NOMO-1 (cell line): ENCODE results near the gene NLRC5.

ENCODE experiments used
- DNase-seq, 2 experiments: peaks; one replicate each; lab custom pipeline; 2025; ENCODE audit not compliant: unreplicated experiment in 2 of 2; lab: John Stamatoyannopoulos, UW

Gene NLRC5

DNA sequence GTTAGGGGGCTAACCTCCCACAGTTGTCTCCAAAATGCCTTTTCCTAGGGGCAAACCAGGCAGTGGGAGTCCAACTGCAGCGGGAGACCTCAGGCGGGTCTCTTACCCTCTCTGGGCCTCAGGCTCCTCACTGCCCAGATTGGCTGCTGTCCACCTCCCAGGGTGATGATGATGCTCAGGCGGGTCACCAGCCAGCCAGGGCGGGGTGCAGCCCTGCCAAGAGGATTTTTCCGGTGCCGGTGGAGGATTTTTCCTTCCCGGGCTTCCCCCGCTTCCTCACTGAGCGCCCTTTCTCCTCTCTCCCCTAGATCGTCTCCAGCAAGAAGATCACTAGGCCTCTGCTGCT is 125.8 kb downstream of the NLRC5 start:
- DNase-seq: no peak

DNA sequence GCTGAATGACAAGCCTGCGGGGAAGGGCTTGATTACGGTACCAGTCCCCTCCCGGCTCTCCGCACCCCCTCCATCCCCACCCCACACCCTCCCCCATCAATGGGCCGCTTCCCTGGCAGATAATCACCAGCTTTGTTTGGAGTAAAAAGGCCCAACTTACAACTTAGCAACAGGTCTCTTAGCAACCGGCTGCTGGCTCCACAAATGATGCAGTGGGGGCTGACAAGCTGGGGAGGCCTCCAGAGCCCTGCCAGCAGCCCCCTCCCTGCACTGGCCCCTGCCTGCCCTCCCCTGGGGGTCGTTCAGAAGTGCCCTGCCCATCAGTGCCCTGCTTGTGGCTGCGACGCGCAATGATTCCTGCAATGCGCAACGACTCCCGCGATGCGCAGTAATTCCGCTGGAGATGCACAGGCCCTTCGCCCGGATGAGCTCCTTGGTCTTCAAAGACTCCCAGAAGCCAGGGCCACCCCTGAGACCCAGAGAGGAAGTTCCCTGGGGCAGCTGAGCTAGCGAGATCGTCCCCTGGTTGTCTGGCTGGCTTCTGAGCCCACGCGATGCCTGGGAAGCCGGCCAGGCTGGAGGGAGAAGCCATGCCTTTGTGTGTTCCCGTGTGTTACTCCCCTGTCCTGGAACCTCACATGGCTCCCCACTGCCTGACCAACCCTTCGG is 126.3 kb downstream of the NLRC5 start:
- DNase-seq: no peak

DNA sequence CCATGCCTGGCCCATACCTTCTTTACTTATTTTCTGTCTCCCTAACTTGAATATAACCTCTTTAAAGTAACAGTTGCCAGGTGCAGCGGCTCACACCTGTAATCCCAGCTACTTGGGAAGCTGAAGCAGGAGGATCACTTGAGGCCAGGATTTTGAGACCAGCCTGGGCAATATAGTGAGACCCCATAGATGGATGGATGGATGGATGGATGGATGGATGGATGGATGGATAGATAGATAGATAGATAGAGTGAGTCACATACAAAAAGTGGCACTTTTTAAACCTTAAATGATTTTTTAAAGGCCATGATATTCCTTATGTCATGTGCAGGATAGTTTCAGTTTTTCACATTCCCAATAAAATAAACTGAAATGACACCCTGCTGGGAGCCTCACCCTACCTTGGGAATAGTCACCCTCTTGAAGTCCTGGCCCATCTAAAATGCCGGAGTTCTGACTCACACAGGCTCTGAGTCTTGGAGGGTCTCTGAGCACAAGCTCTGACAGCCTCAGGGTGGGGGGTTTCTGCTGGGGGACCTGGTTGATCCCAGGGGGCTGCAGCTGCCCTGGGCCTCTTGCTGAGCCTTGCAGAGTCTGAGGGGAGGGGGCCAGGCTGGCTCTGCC is 129.2 kb downstream of the NLRC5 start:
- DNase-seq: no peak

DNA sequence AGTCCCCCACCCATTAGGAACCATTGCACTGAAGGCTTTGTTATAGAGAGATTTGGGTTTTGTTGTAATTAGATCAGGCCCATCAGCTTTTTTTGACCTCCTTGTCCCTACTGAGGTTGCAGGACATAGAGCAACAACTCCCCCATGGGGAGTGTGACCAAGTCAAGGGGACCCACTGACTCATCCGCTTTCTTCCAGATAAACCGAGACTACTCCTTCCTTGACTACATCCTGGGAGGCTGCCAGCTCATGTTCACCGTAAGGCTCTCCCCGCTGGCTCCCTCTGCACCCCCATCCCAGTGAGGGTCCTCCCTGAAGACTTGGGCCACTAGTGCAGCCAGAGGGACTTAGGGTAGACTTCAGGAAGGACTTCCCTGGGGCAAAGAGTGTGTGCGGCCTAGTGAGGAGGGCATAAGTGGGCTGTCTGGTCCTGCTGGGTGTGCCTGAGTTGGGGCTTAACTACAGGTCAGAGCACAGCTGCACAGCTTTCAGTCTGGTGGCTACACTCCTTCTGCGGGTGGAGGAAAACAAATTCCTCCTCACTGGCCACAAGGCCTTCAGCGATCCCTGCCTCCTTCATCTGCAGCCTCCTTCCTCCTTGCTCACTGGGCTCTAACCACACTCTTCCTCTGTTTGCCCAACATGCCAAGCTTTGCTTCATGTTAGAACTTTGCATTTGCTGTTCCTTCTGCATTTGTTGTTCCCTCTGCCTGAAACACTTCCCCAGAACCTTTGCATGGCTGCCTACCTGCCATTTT is 134.0 kb downstream of the NLRC5 start:
- no peak for DNase-seq

DNA sequence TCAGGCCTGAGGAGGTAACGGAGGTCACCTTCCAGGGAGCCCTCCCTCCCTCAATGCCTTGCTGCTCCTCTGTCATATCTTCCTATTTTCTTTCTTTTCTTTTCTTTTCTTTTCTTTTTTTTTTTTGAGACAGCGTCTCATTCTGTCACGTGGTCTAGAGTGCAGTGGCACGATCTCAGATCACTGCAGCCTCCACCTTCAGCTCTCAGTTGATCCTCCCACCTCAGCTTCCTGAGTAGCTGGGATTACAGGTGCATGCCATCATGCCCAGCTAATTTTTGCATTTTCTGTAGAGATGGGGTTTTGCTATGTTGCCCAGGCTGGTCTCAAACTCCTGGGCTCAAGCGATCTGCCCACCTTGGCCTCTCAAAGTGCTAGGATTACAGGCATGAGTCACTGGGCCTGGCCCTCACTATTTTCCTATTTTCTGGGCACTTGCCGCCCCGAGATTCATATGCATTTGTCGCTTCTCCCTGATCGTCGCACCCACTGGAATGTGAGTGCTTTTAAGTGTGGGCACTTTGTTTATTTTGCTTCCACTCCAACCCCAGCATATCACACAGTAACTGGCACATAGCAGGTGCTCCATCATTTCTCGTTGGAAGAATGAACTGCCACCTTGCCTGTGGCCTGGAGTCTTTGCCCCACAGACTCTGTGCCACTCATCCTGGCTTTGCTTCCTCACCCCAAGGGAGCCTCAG is 134.8 kb downstream of the NLRC5 start:
- DNase-seq: no peak

DNA sequence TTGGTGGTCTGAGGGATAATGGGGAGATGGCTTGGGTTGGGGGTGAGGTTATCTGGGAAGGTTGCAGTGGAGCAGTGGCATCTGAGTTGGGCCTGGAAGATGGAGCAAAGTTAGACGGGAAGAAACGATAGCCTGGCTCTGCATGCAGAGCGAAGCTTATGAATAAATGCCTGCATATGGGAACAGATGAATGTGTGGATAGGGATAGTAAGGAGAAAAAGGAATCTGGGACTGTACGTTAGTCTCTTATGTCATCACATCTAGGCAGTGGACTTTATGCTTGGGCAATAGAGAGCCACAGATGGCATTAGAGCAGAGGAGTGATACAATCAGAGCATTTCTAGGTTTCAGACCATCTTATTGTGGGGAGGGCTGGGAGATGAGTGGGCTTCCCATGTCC is 136.0 kb downstream of the NLRC5 start:
- no peak for DNase-seq

DNA sequence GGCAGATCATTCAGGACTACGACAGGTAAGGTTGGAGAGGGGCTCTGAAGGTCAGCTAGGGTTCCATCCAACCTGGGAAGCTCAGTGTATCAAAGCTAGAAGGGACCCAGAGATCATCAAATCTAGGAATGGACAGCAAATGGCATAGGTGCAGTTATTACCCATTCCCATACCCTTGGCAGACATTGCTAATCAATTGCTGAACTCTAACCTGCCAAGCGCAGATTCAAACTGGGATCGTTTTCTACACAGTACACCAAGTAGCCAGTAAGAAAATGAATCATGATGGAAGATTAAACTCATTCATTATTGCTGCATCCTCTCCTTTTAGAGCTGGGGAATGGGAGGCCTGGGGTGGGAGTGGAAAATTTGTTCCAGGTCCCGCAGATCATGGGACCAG is 136.6 kb downstream of the NLRC5 start:
- no peak for DNase-seq

DNA sequence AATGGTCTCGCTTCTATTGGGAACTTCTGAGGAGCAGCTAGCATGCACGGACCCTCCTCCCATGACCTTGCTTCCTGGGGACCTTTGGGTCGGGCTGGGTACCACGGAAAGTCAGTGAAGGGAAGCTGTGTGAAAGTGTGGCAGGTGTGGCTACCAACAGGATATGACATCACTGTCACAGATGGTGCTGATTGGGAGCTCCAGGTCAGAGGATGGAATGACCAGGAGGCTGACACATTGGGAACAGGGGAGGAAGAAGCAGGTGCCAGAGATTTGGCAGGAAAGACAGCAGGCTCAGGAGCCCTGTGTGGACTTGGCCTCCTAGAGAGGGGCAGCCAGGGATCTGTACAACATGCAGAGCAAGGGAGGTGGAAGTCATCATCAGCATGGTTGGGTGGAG is 137.1 kb downstream of the NLRC5 start:
- DNase-seq: no peak

DNA sequence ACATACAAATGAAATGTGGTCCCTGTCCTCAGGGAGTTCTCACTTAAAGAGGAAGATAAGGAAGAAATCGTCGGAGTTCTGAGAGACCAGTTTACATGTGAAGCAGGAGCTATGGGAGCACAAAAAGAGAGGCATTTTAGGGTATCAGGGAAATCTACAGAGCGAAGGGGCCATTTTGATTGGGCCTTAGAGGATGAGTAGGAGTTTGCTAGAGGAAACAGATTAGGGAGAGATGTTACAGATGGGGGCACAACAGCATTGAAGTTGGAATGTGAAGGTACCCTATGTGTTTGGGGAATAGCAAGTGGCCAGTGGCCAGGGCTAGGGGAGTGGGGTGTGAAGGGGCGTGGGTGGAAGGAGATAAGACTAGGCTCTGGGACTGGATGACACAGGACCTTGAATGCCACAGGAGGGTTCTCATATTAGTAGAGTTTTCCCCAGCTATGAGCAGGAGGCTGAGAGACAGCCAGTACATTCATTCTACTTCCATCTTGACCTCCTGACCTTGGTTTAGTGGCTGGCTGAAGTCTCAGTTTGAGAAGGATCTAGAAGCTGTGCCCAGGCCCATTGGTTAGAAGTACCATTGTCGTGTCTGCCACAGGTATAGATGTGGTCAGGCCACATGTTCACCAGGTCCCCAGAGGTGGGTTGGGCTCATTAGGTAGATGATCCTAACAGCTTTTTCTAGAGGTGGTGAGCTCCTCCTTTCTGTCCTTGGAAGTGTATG is 137.8 kb downstream of the NLRC5 start:
- DNase-seq: no peak

DNA sequence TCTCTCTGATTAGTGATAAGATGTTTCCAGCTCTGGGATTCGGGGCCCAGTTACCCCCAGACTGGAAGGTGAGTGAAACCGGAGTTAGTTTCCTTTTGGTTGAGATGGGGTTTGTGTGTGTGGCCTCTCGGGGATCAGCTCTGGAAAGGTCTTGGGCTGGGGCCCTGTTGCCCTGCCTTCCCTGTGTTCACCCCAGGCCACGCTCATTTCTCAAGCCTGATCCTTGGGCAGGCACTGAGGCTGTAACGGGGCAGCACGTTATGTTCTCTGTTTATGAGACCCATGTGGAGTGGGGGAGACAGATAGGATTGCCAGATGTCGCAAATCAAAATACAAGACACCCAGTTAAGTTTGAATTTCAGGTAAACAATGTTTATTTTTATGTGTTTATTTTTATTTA is 138.5 kb downstream of the NLRC5 start:
- DNase-seq: no peak

DNA sequence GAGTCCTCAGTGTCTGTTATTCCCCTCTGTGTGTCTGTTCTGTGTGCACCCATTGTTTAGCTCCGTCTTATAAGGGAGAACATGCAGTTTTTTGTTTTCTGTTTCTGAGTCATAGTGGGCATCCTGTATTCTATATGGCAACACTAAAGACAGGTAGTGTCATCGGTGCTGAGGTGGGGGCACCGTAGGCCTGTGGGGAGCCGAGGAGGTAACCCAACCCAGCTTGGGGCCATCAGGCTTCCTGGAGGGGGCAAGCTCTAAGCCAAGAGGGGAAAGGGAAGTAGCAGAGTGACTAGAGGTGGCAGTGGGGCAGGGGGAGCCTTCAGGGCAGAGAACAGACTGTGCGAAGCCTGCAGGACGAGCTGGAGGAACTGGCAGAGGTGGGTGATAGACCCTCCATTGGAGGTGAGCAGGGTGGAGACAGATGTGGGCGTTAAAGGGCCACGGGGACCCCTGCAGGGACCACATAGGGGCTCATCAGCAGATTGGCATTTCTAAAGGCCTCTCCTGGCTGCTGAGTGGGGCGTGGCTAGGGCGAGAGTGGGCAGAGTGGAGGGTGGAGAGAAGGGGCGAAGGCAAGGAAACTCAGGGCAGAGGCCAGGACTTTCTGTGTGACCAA is 139.5 kb downstream of the NLRC5 start:
- DNase-seq: no peak

DNA sequence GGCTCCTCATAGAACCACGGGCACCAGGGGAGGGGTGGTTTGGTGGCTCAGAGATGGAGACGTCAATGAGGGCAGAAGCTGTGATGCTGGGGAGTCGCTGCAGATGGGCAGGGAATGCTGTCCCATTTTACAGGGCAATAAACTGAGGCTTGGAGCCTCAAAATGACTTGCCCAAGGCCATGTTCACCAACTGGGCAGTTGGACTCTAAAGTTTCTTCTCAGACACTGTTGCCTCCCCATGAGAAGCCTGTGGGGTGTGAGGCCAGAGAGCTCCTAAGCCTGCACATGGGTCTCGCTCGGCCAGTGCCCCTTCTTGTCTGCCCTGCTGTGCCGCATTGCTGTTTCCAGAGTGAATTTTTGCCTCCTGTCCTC is 141.6 kb downstream of the NLRC5 start:
- DNase-seq: no peak

DNA sequence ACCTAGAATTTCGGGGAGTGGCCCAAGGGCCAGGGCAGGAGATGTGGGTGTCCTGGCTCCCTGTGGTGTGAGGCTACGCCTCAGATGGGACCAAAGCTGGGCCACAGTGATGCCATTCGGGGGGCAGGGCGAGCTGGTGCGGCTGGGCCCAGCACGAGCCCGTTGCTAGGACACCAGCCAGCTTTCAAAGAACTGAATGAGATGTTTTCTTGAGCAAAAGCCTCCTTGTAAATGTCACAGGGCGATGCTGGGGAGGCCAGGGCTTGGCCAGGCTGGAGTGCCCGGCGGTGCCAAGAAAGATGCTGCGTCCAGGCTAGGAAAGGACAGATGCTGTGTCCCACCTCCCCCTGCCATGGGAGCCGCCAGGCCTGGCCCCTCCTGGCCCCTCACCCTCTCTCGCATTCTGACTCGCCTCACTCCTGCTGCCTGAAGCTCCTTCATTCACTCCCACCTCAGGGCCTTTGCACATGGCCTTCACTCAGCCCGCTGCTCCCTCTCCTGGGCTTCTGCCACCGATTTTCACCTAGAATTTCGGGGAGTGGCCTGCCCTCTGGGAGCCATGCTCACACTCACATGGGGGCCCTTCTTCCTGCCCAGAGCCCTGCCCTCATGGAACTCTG is 142.1 kb downstream of the NLRC5 start:
- no peak for DNase-seq

DNA sequence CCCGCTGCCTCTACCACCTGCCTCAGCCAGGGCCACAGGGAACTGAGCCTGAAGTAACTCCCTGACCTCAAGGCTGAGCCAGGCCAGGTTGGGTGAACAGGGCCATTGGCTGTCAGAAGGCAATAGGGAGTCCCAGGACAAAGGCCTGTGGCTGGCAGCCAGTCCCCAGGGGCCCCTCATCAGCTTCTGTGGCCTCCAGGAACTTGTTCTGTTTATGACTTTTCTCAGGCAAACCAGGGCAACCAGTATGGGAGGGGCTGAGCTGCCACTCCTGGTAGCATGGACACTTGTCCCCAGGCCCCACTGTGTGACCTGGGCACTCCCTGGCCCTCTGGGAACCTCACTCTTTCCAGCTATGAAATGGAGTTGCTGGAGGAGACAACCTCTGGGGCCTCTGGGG is 143.1 kb downstream of the NLRC5 start:
- no peak for DNase-seq

DNA sequence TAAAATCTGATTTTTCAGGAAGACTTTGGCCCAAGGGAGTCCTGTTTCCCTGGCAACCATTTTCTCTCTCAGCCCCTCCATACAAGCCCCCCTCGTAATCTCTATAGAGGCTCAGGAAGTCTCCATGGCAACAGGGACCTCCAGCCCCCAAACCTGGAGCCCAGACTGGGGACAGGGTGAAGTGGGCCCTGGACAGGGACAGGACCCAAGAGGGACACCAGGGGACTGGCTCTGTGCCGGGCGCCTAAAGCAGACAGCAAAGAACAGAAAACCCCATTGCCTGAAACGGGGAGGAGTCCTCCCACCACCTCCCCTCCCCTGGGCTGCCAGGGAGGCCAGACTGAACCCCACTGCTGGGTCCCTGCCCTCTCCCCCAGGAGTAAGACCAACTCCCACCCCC is 143.7 kb downstream of the NLRC5 start:
- DNase-seq: no peak
